ENCODE measurements around the gene LTBP1. TPM values are rescaled to one million over a fixed set of nuclear protein-coding genes. Genes with fewer than 3 reads are reported as not detected.

The LTBP1 gene
- total and polyA plus RNA-seq, 2 experiments from 2014 or later, result 15.7 to 49.8 TPM

DNA sequence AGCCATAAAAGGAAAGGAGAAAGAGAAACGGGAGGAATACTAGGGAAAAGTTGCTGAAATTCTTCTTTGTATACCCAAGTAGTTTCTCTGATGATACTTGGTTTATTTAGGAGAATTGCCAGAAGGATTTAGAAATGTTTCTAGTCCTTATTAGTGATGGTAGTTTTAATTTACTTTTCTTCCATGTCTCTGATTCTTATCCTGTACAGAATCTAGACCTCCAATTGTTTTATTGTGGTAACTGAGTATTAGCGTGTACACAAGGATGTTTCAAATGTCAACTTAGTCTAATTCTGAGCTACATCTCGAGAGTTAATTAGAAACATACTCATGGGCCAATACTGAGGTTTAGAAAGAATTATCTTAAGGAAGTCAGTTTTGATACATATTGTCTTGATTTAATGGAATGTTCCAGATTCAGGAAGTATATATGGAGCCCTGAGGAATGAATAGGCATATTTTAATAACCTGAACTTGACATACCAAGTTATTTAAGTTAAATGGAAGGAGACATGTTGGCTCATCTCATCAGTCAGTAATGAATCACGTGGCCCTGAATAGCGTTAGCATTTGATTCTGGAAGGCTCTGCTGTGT lies 219.6 kb downstream of the LTBP1 start (continued):
- TF ChIP-seq, protein P1, sequence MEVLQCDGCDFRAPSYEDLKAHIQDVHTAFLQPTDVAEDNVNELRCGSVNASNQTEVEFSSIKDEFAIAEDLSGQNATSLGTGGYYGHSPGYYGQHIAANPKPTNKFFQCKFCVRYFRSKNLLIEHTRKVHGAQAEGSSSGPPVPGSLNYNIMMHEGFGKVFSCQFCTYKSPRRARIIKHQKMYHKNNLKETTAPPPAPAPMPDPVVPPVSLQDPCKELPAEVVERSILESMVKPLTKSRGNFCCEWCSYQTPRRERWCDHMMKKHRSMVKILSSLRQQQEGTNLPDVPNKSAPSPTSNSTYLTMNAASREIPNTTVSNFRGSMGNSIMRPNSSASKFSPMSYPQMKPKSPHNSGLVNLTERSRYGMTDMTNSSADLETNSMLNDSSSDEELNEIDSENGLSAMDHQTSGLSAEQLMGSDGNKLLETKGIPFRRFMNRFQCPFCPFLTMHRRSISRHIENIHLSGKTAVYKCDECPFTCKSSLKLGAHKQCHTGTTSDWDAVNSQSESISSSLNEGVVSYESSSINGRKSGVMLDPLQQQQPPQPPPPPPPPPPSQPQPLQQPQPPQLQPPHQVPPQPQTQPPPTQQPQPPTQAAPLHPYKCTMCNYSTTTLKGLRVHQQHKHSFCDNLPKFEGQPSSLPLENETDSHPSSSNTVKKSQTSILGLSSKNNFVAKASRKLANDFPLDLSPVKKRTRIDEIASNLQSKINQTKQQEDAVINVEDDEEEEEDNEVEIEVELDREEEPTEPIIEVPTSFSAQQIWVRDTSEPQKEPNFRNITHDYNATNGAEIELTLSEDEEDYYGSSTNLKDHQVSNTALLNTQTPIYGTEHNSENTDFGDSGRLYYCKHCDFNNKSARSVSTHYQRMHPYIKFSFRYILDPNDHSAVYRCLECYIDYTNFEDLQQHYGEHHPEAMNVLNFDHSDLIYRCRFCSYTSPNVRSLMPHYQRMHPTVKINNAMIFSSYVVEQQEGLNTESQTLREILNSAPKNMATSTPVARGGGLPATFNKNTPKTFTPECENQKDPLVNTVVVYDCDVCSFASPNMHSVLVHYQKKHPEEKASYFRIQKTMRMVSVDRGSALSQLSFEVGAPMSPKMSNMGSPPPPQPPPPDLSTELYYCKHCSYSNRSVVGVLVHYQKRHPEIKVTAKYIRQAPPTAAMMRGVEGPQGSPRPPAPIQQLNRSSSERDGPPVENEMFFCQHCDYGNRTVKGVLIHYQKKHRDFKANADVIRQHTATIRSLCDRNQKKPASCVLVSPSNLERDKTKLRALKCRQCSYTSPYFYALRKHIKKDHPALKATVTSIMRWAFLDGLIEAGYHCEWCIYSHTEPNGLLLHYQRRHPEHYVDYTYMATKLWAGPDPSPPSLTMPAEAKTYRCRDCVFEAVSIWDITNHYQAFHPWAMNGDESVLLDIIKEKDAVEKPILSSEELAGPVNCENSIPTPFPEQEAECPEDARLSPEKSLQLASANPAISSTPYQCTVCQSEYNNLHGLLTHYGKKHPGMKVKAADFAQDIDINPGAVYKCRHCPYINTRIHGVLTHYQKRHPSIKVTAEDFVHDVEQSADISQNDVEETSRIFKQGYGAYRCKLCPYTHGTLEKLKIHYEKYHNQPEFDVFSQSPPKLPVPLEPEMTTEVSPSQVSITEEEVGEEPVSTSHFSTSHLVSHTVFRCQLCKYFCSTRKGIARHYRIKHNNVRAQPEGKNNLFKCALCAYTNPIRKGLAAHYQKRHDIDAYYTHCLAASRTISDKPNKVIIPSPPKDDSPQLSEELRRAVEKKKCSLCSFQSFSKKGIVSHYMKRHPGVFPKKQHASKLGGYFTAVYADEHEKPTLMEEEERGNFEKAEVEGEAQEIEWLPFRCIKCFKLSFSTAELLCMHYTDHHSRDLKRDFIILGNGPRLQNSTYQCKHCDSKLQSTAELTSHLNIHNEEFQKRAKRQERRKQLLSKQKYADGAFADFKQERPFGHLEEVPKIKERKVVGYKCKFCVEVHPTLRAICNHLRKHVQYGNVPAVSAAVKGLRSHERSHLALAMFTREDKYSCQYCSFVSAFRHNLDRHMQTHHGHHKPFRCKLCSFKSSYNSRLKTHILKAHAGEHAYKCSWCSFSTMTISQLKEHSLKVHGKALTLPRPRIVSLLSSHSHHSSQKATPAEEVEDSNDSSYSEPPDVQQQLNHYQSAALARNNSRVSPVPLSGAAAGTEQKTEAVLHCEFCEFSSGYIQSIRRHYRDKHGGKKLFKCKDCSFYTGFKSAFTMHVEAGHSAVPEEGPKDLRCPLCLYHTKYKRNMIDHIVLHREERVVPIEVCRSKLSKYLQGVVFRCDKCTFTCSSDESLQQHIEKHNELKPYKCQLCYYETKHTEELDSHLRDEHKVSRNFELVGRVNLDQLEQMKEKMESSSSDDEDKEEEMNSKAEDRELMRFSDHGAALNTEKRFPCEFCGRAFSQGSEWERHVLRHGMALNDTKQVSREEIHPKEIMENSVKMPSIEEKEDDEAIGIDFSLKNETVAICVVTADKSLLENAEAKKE (CRISPR knock-in tag; IDR thresholded peaks at IDR 0.05), result no peak
- TF ChIP-seq EZH2 (IDR thresholded peaks at IDR 0.05; ENCODE audit: low read depth, unreplicated experiment) (no peak), JUNB (IDR thresholded peaks at IDR 0.05; ENCODE audit: unreplicated experiment) (no peak), ZNF114 (CRISPR knock-in tag; IDR thresholded peaks at IDR 0.05) (no peak)

- H3K9me2 ChIP-seq (ENCODE audit: insufficient read depth), result no peaks in the 10 kb centered on the region
- Mint-ChIP-seq H3K27me3 (ENCODE audit: insufficient read depth, low read depth, poor library complexity) (no peaks in the 10 kb centered on the region), H3K27ac (no peak overlapping the region), H3K9me3 (peaks cover 10% of the 10 kb centered on the region), H3K36me3 (ENCODE audit: low read depth) (peaks cover 10% of the 10 kb centered on the region; the same call in 2 of the 3 replicates), H3K4me3 (no peak overlapping the region), H3K4me1 (peaks cover 3% of the 10 kb centered on the region)
- no peaks in the 10 kb centered on the region for H3K27me3 ChIP-seq (ENCODE audit: insufficient read depth)
- H3K27ac ChIP-seq (ENCODE audit: low read depth), result no peak overlapping the region
- H3K36me3 ChIP-seq (ENCODE audit: insufficient read depth), result peaks cover 3% of the 10 kb centered on the region; the same call in 1 of the 2 replicates
- no peaks in the 10 kb centered on the region for H3K4me1 ChIP-seq (ENCODE audit: insufficient read depth)
- DNase-seq (ENCODE audit: low spot score) (no peak), ATAC-seq (no peak)
- no peak overlapping the region for H2AFZ ChIP-seq
- no peak overlapping the region for H3K4me3 ChIP-seq
- H3K4me2 ChIP-seq, result no peak overlapping the region
- no peaks in the 10 kb centered on the region for H3F3A ChIP-seq (replicated peaks; ENCODE audit: low read depth)
- no peaks in the 10 kb centered on the region for H4K20me1 ChIP-seq (replicated peaks; ENCODE audit: insufficient read depth)
- H3K79me2 ChIP-seq (replicated peaks; ENCODE audit: insufficient read depth), result no peaks in the 10 kb centered on the region
- no peak for TF ChIP-seq STAT1 (IDR thresholded peaks at IDR 0.05; ENCODE audit: unreplicated experiment)
- TF ChIP-seq, protein P2, sequence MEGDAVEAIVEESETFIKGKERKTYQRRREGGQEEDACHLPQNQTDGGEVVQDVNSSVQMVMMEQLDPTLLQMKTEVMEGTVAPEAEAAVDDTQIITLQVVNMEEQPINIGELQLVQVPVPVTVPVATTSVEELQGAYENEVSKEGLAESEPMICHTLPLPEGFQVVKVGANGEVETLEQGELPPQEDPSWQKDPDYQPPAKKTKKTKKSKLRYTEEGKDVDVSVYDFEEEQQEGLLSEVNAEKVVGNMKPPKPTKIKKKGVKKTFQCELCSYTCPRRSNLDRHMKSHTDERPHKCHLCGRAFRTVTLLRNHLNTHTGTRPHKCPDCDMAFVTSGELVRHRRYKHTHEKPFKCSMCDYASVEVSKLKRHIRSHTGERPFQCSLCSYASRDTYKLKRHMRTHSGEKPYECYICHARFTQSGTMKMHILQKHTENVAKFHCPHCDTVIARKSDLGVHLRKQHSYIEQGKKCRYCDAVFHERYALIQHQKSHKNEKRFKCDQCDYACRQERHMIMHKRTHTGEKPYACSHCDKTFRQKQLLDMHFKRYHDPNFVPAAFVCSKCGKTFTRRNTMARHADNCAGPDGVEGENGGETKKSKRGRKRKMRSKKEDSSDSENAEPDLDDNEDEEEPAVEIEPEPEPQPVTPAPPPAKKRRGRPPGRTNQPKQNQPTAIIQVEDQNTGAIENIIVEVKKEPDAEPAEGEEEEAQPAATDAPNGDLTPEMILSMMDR (conservative IDR thresholded peaks at IDR 0.05; ENCODE audit: low read depth in 2 of 2), result no peak
- no peak for TF ChIP-seq EZH2phosphoT487 (IDR thresholded peaks at IDR 0.05; ENCODE audit: unreplicated experiment)
- TF ChIP-seq CREB1 (CRISPR knock-in tag; IDR thresholded peaks at IDR 0.05; ENCODE audit: low read depth), result no peak
Observed at GRCh38 chr2:33167622-33168245, 221.0 kb downstream of the LTBP1 start.

Data from GM23338 (cell line).